ENCODE data around the gene IRF2BPL. TPM values are rescaled to one million over a fixed set of nuclear protein-coding genes. Genes with fewer than 3 reads are reported as not detected.

Gene IRF2BPL
- total and polyA plus RNA-seq, 9 of the 15 experiments (the other 6 are each of a cell fraction or from before 2014, with no cell fraction given), result 0.52 to 21.6 (median 2.5) TPM

DNA sequence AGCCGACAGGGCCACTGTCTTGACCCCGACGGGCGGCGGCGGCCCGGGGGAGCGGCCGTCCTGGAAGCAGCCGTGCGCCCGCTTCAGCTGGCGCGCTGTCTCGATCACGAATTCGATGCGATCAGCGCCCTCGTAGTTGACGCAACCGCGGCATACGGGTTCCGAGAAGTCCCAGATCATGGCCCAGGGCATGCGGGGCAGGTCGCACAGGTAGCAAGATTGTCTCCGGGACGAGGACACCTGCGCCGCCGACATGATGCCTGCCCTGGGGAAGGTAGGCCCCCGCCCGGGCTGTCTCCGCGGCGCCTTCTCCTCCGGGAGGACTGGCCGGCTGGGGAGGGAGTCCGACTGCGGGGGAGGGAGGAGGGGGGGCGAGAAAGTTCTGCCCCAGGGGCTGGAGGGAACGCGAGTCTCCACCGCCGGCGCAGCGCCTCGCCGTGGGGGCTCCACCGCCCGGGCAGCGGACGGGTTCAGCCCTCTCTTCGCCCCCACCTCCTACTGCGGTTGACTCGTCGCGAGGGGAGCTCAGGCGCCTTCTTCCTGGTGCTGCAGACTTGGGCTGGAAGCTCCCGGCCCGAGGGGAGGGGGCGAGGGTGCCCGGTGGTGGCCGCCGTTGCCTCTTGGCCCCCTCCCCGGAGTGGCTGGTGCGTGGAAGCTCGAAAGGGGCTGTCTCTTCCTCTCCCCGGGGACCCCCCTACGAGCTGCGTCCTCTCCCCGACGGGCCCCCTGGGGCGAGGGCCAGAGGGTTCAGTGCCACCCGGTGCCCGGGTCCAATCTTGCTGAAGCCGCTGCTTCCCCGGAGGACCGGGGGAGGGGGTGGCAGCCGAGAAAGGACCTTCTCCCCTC lies 747 bp downstream of the IRF2BPL start (continued):
- TF ChIP-seq ZNF212 (CRISPR knock-in tag; IDR thresholded peaks at IDR 0.05) (no peak), SRSF3 (IDR thresholded peaks at IDR 0.05; ENCODE audit: insufficient read depth, low read length) (0 out of 2 replicates have a peak, but pooled peaks have one; percentile 48), ZNF324 (CRISPR knock-in tag; IDR thresholded peaks at IDR 0.05) (no peak), RBM39 (optimal IDR thresholded peaks at IDR 0.05; ENCODE audit: low read depth, low read length) (no peak), ZNF431 (CRISPR knock-in tag; IDR thresholded peaks at IDR 0.05) (no peak), PRMT5 (CRISPR knock-in tag; IDR thresholded peaks at IDR 0.05) (no peak), CREB3 (tag; conservative IDR thresholded peaks at IDR 0.05; ENCODE audit: low read depth) (no peak), RBM22 (IDR thresholded peaks at IDR 0.05; ENCODE audit: low read depth, low read length, poor library complexity, severe bottlenecking) (peak; percentile 12), ZC3H4 (CRISPR knock-in tag; IDR thresholded peaks at IDR 0.05; ENCODE audit: borderline replicate concordance) (peak; percentile 88; the same call in 1 of the 2 replicates), CHAMP1 (IDR thresholded peaks at IDR 0.05) (no peak), CCNT2 (IDR thresholded peaks at IDR 0.05; ENCODE audit: borderline replicate concordance, extremely low read depth, insufficient read length, low read depth, low read length) (peak; percentile 45), YY1 (IDR thresholded peaks at IDR 0.05; ENCODE audit: borderline replicate concordance in 1 of 3, control insufficient read depth in 1 of 3, extremely low read depth in 1 of 3, insufficient read depth in 3 of 3, insufficient read length in 1 of 3, insufficient replicate concordance in 2 of 3, low read depth in 1 of 3, low read length in 2 of 3) (no peak), KDM5B (IDR thresholded peaks at IDR 0.05; ENCODE audit: insufficient replicate concordance, low read depth, low read length) (peak; percentile 0), GTF2E2 (tag; IDR thresholded peaks at IDR 0.05) (0 out of 2 replicates have a peak, but pooled peaks have one; percentile 5), ETV5 (CRISPR knock-in tag; IDR thresholded peaks at IDR 0.05; ENCODE audit: low read depth) (no peak)
- TF ChIP-seq, protein P1, sequence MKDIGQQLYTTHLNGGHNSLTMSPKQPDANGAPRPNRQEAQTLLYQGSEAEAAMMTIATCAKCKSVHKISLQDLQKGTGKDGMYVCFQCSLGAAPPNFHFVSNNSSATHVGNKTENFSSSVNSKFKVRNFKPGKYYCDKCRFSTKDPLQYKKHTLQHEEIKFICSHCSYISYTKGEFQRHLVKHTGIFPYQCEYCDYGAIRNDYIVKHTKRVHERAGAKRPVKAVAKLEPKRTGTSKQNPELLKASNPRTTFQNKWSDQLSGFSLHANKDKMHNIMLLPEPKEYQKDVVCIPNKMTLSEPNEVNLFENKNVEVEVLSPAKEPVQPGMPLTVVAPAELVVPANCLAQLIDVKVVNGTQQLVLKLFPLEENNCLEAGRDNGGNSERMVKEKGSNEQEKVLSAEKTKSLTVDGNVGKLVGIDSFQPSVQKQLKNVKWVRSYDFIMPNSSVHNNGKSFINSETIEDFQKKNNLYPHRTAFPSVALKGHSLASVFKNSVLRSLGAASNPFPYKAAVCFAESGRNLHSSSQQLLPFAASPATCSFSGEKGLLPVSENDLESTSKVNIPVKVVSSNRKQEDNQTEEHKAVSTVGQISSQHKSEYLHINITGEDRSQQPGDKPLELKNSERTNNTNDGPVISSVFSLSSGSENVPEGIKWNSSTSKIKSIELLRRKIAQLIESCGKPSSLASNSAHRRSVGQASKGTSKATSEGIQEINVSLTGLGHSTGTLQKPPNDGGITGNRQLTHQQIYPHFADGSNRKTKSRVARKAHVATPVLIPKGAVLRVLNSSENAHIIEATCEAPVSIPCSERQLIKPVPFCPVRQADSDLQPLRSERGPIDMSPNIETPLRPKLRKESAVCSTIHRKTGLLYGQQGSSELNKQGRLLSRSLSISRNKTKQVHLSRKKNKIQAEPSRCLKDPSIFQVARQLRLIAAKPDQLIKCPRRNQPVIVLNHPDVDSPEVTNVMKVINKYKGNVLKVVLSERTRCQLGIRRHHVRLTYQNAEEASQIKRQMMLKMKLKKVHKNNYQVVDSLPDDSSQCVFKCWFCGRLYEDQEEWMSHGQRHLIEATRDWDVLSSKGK (CRISPR knock-in tag; IDR thresholded peaks at IDR 0.05), result no peak

Measured in K562 (cell line).